Astrocyte (in vitro differentiated cells and primary cell): Measurements from ENCODE around the gene LMX1B. TPM values are rescaled to one million over a fixed set of nuclear protein-coding genes. Genes with fewer than 3 reads are reported as not detected.
"Not testable (repeated sequence)": the region's sequence is repeated elsewhere in the genome, so short reads cannot be mapped to it uniquely, and the experiment has no call there.

Source experiments
- DNase-seq: peaks from one replicate; pipeline ENCODE4 v3.0.0-alpha.2; 2010; ENCODE audit warnings: low read depth
- FAIRE-seq: peaks from 2 replicates; lab custom pipeline; 2011; peaks lifted over from hg19 to GRCh38; lab: Jason Lieb, UNC
- H2AFZ ChIP-seq: 2 replicates; pipeline ENCODE4 v1.6.0; 2012; ENCODE audit warnings: low read depth, low read length, inconsistent platforms
- H3K27ac ChIP-seq: 2 replicates; pipeline ENCODE4 v1.5.1; 2011; ENCODE audit warnings: low read depth, low read length, inconsistent platforms
- H3K27me3 ChIP-seq: 2 replicates; pipeline ENCODE4 v1.6.0; 2011; ENCODE audit warnings: low read length, inconsistent platforms; ENCODE audit not compliant: insufficient read depth
- H3K36me3 ChIP-seq: 2 replicates; pipeline ENCODE4 v1.5.1; 2011; ENCODE audit warnings: low read length, inconsistent platforms; ENCODE audit not compliant: insufficient read depth
- H3K4me1 ChIP-seq: 2 replicates; pipeline ENCODE4 v1.5.1; 2011; ENCODE audit warnings: low read length, inconsistent platforms; ENCODE audit not compliant: insufficient read depth
- H3K4me2 ChIP-seq: 2 replicates; pipeline ENCODE4 v1.6.0; 2012; ENCODE audit warnings: low read length, inconsistent platforms
- H3K4me3 ChIP-seq: 2 replicates; pipeline ENCODE4 v1.5.1; 2011; ENCODE audit warnings: low read depth, mild to moderate bottlenecking, low read length, inconsistent platforms; ENCODE audit not compliant: insufficient read depth
- H3K79me2 ChIP-seq: 2 replicates; pipeline ENCODE4 v1.6.0; 2012; ENCODE audit warnings: mild to moderate bottlenecking, low read length, inconsistent platforms; ENCODE audit not compliant: insufficient read depth
- H3K9ac ChIP-seq: 2 replicates; pipeline ENCODE4 v1.6.0; 2012; ENCODE audit warnings: mild to moderate bottlenecking, low read length, inconsistent platforms
- H3K9me3 ChIP-seq: 2 replicates; pipeline ENCODE4 v1.5.1; 2012; ENCODE audit warnings: low read depth, mild to moderate bottlenecking, low read length, inconsistent platforms; ENCODE audit not compliant: insufficient read depth
- H4K20me1 ChIP-seq: 2 replicates; pipeline ENCODE4 v1.6.0; 2012; ENCODE audit warnings: low read length, inconsistent platforms; ENCODE audit not compliant: insufficient read depth
- H3K27ac Mint-ChIP-seq: one replicate; pipeline ENCODE4 v1.8.0; 2021; ENCODE audit warnings: mild to moderate bottlenecking, mixed read lengths; ENCODE audit not compliant: unreplicated experiment
- H3K27me3 Mint-ChIP-seq: one replicate; pipeline ENCODE4 v1.8.0; 2021; ENCODE audit warnings: low read depth, mixed read lengths; ENCODE audit not compliant: unreplicated experiment
- H3K36me3 Mint-ChIP-seq: one replicate; pipeline ENCODE4 v1.8.0; 2021; ENCODE audit warnings: low read depth, mixed read lengths; ENCODE audit not compliant: unreplicated experiment
- H3K4me1 Mint-ChIP-seq: one replicate; pipeline ENCODE4 v1.8.0; 2021; ENCODE audit warnings: low read depth, mixed read lengths; ENCODE audit not compliant: unreplicated experiment
- H3K4me3 Mint-ChIP-seq: one replicate; pipeline ENCODE4 v1.8.0; 2021; ENCODE audit warnings: mild to moderate bottlenecking, moderate library complexity, mixed read lengths; ENCODE audit not compliant: unreplicated experiment
- H3K9me3 Mint-ChIP-seq: one replicate; pipeline ENCODE4 v1.8.0; 2021; ENCODE audit warnings: mild to moderate bottlenecking, mixed read lengths; ENCODE audit not compliant: unreplicated experiment
- EZH2 ChIP-seq: IDR thresholded peaks from 2 replicates; pipeline ENCODE4 v1.6.1; 2012; ENCODE audit warnings: mild to moderate bottlenecking, low read length, inconsistent platforms; ENCODE audit not compliant: insufficient read depth
- total RNA-seq: library from RNA; stranded (reverse); gene quantifications from 2 replicates; pipeline ENCODE4 v1.2.1, GENCODE V29; 2021
- TF ChIP-seq, protein P1 (sequence below): IDR thresholded peaks from 2 replicates; pipeline ENCODE4 v1.5.1; 2011; ENCODE audit warnings: low read depth, mild to moderate bottlenecking, inconsistent platforms, low read length, moderate library complexity; ENCODE audit not compliant: insufficient read depth

The LMX1B gene
- total RNA-seq, 1 donor from 2014 or later, result 0.45 TPM

GRCh38 chr9:126728210-126728609, 114.5 kb downstream of the LMX1B start:
- H3K36me3 ChIP-seq, H3K79me2 ChIP-seq, H2AFZ ChIP-seq, H4K20me1 ChIP-seq, FAIRE-seq, H3K4me1 ChIP-seq, H3K4me2 ChIP-seq, H3K9ac ChIP-seq, H3K27ac ChIP-seq, H3K4me3 Mint-ChIP-seq, H3K27ac Mint-ChIP-seq, H3K9me3 Mint-ChIP-seq, DNase-seq, H3K4me3 ChIP-seq, H3K9me3 ChIP-seq, H3K36me3 Mint-ChIP-seq, H3K4me1 Mint-ChIP-seq: not testable (repeated sequence)
- peaks cover 19% of the 10 kb centered on the region for H3K27me3 ChIP-seq
- H3K27me3 Mint-ChIP-seq, result peaks cover 13% of the 10 kb centered on the region

DNA sequence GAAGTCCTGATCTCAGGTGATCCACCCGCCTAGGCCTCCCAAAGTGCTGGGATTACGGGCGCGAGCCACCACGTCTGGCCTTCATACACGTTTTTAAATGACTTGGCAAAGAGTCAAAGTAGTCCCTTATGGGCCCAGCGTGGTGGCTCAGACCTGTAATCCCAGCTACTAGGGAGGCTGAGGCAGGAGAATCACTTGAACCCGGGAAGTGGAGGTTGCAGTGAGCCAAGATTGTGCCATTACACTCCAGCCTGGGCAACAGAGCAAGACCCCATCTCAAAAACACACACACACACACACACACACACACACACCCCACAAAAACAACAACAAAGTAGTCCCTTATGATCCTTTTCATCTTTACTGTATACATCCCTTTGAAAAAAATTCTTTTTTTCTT, 116.9 kb downstream of the LMX1B start:
- not testable (repeated sequence) for H3K9ac ChIP-seq, H3K4me2 ChIP-seq, H4K20me1 ChIP-seq, H3K27me3 Mint-ChIP-seq, H3K79me2 ChIP-seq, H3K9me3 ChIP-seq, H3K4me1 Mint-ChIP-seq, H3K4me3 Mint-ChIP-seq, H3K27ac Mint-ChIP-seq, H3K36me3 Mint-ChIP-seq, H3K27ac ChIP-seq, H3K27me3 ChIP-seq, H3K4me3 ChIP-seq, FAIRE-seq, H2AFZ ChIP-seq, H3K4me1 ChIP-seq, H3K36me3 ChIP-seq, DNase-seq
- H3K9me3 Mint-ChIP-seq, result peaks cover 11% of the 10 kb centered on the region

DNA sequence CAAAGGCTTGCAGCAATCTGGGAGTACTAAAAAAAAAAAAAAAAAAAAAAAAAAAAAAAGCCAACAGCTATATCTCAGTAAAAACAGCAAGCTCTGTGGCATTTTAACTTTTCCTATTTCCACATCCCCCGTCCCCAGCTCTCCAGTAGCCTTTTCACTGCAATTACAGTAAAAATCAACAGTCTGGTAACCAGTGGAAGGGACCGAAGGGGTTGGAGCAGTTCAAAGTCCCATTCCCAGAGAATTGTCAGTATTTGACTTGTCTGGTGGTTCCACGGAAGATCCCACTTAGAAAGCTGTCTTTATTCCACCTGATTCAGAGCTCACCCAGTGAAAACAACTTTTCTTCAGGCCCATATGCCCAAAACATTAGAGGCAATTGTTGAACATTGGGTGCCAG, 119.3 kb downstream of the LMX1B start:
- no peak overlapping the region for H2AFZ ChIP-seq
- peaks cover 2% of the 10 kb centered on the region for H3K36me3 Mint-ChIP-seq
- H3K9me3 Mint-ChIP-seq, result peaks cover 12% of the 10 kb centered on the region
- no peak overlapping the region for H3K4me3 ChIP-seq
- no peak overlapping the region for H3K4me3 Mint-ChIP-seq
- H3K9ac ChIP-seq, result no peak overlapping the region
- peaks cover under 1% of the 10 kb centered on the region for H3K27me3 Mint-ChIP-seq
- no peaks in the 10 kb centered on the region for H3K79me2 ChIP-seq
- H3K27me3 ChIP-seq, result no peaks in the 10 kb centered on the region
- H3K9me3 ChIP-seq, result peaks cover 3% of the 10 kb centered on the region
- no peak overlapping the region for H3K27ac ChIP-seq
- no peak overlapping the region for H3K4me2 ChIP-seq
- no peaks in the 10 kb centered on the region for H4K20me1 ChIP-seq
- H3K4me1 ChIP-seq, result no peaks in the 10 kb centered on the region
- DNase-seq, result no peak
- H3K36me3 ChIP-seq, result no peaks in the 10 kb centered on the region
- FAIRE-seq, result no peak
- H3K27ac Mint-ChIP-seq, result no peak overlapping the region
- TF ChIP-seq, protein P1, sequence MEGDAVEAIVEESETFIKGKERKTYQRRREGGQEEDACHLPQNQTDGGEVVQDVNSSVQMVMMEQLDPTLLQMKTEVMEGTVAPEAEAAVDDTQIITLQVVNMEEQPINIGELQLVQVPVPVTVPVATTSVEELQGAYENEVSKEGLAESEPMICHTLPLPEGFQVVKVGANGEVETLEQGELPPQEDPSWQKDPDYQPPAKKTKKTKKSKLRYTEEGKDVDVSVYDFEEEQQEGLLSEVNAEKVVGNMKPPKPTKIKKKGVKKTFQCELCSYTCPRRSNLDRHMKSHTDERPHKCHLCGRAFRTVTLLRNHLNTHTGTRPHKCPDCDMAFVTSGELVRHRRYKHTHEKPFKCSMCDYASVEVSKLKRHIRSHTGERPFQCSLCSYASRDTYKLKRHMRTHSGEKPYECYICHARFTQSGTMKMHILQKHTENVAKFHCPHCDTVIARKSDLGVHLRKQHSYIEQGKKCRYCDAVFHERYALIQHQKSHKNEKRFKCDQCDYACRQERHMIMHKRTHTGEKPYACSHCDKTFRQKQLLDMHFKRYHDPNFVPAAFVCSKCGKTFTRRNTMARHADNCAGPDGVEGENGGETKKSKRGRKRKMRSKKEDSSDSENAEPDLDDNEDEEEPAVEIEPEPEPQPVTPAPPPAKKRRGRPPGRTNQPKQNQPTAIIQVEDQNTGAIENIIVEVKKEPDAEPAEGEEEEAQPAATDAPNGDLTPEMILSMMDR, result no peak
- no peak for TF ChIP-seq EZH2
- H3K4me1 Mint-ChIP-seq, result no peaks in the 10 kb centered on the region

DNA sequence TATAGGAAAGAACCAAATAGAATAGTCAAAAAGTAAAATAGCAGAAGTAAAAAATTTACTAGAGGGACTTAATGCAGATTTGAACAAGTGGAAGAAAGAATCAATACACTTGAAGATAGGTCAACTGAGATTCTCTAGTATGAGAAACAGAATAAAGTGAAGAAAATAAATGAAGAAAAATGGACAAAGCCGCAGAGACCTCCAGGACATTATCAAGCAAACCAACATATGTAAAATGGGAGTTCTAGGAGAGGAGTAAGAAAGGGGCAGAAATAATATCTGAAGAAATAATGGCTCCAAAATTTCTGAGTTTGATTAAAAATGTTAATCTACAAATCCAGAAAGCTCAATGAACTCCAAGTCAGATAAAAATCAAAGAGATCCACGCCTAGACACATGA, 121.1 kb downstream of the LMX1B start:
- Mint-ChIP-seq H3K9me3 (peaks cover 21% of the 10 kb centered on the region), H3K27me3 (peaks cover 17% of the 10 kb centered on the region), H3K4me3 (no peak overlapping the region), H3K27ac (no peak overlapping the region), H3K36me3 (peaks cover 2% of the 10 kb centered on the region), H3K4me1 (no peaks in the 10 kb centered on the region)
- DNase-seq (no peak), FAIRE-seq (no peak)
- H3K27ac ChIP-seq, result no peak overlapping the region
- H3K36me3 ChIP-seq, result no peaks in the 10 kb centered on the region
- no peaks in the 10 kb centered on the region for H3K4me1 ChIP-seq
- no peak overlapping the region for H2AFZ ChIP-seq
- H3K4me2 ChIP-seq, result no peak overlapping the region
- TF ChIP-seq, protein P1, result no peak
- no peak for TF ChIP-seq EZH2
- peaks cover 3% of the 10 kb centered on the region for H3K9me3 ChIP-seq
- no peak overlapping the region for H3K9ac ChIP-seq
- peaks cover 2% of the 10 kb centered on the region for H3K27me3 ChIP-seq
- no peaks in the 10 kb centered on the region for H3K79me2 ChIP-seq
- H4K20me1 ChIP-seq, result no peaks in the 10 kb centered on the region
- no peak overlapping the region for H3K4me3 ChIP-seq
